SK-N-SH treated with all-trans-retinoic acid at 6 μM for 48 hours (cell line): ENCODE results near the gene FANCE.

Experiments used
- ATAC-seq: fragments of 200-7000 bp; cut with Tn5 transposase; 3 replicates; pipeline ENCODE4 v1.9.1; 2020; ENCODE audit warnings: mild to moderate bottlenecking, moderate library complexity
- ARNTL ChIP-seq: fragments of 450-650 bp; formaldehyde crosslinking; IDR thresholded peaks from 2 replicates; pipeline ENCODE4 v1.5.0; 2020; ENCODE audit warnings: low read depth, mild to moderate bottlenecking, moderate library complexity, borderline replicate concordance
- CSDC2 ChIP-seq: fragments of 250-450 bp; sonication (Bioruptor Pico); IDR thresholded peaks from 2 replicates; pipeline ENCODE4 v1.5.0; 2020; ENCODE audit warnings: mild to moderate bottlenecking, moderate library complexity
- ESRRG ChIP-seq: fragments of 250-450 bp; sonication (Bioruptor Pico); IDR thresholded peaks from 2 replicates; pipeline ENCODE4 v1.6.1; 2021; ENCODE audit warnings: mild to moderate bottlenecking
- GLIS3 ChIP-seq: fragments of 250-450 bp; sonication (Bioruptor Pico); IDR thresholded peaks from 2 replicates; pipeline ENCODE4 v1.5.0; 2020; ENCODE audit warnings: mild to moderate bottlenecking, moderate library complexity
- ISL1 ChIP-seq: fragments of 250-450 bp; sonication (Bioruptor Pico); IDR thresholded peaks from 2 replicates; pipeline ENCODE4 v2.1.2; 2022; ENCODE audit warnings: mild to moderate bottlenecking, moderate library complexity
- OSR1 ChIP-seq: fragments of 250-450 bp; sonication (Bioruptor Pico); IDR thresholded peaks from 2 replicates; pipeline ENCODE4 v1.8.0; 2022; ENCODE audit warnings: moderate library complexity, mild to moderate bottlenecking, inconsistent platforms
- PPARA ChIP-seq: fragments of 250-450 bp; sonication (Bioruptor Pico); IDR thresholded peaks from 2 replicates; pipeline ENCODE4 v1.5.0; 2020; ENCODE audit warnings: mild to moderate bottlenecking, borderline replicate concordance
- SNAI2 ChIP-seq: fragments of 250-450 bp; sonication (Bioruptor Pico); IDR thresholded peaks from 2 replicates; pipeline ENCODE4 v1.5.0; 2020; ENCODE audit warnings: mild to moderate bottlenecking, moderate library complexity
- TCF4 ChIP-seq: fragments of 250-450 bp; sonication (Bioruptor Pico); IDR thresholded peaks from 2 replicates; pipeline ENCODE4 v1.8.0; 2021; ENCODE audit warnings: mild to moderate bottlenecking, moderate library complexity, borderline replicate concordance
- TOX ChIP-seq: fragments of 250-450 bp; sonication (Bioruptor Pico); IDR thresholded peaks from 2 replicates; pipeline ENCODE4 v1.8.0; 2021; ENCODE audit warnings: mild to moderate bottlenecking, moderate library complexity, borderline replicate concordance
- ZC3H10 ChIP-seq: fragments of 250-450 bp; sonication (Bioruptor Pico); IDR thresholded peaks from 2 replicates; pipeline ENCODE4 v1.5.1; 2021; ENCODE audit warnings: mild to moderate bottlenecking, moderate library complexity
- ZFP30 ChIP-seq: fragments of 450-650 bp; formaldehyde crosslinking; IDR thresholded peaks from 2 replicates; pipeline ENCODE4 v1.5.0; 2022; ENCODE audit warnings: mild to moderate bottlenecking, moderate library complexity
- ZNF70 ChIP-seq: fragments of 450-650 bp; formaldehyde crosslinking; IDR thresholded peaks from 2 replicates; pipeline ENCODE4 v1.5.0; 2020; ENCODE audit warnings: mild to moderate bottlenecking, moderate library complexity
- ZNF8 ChIP-seq: fragments of 450-650 bp; formaldehyde crosslinking; IDR thresholded peaks from 2 replicates; pipeline ENCODE4 v1.5.0; 2020; ENCODE audit warnings: mild to moderate bottlenecking, moderate library complexity
- TF ChIP-seq, protein P1 (sequence below): fragments of 250-450 bp; sonication (Bioruptor Pico); IDR thresholded peaks from 2 replicates; pipeline ENCODE4 v1.5.0; 2020; ENCODE audit warnings: mild to moderate bottlenecking, moderate library complexity
- TF ChIP-seq, protein P2 (sequence below): fragments of 250-450 bp; sonication (Bioruptor Pico); IDR thresholded peaks from 2 replicates; pipeline ENCODE4 v1.8.0; 2021; ENCODE audit warnings: low read depth, mild to moderate bottlenecking, moderate library complexity, borderline replicate concordance
- TF ChIP-seq, protein P3 (sequence below): fragments of 250-450 bp; sonication (Bioruptor Pico); IDR thresholded peaks from 2 replicates; pipeline ENCODE4 v1.8.0; 2020; ENCODE audit warnings: mild to moderate bottlenecking, moderate library complexity, borderline replicate concordance
- TF ChIP-seq, protein P4 (sequence below): fragments of 250-450 bp; sonication (Bioruptor Pico); IDR thresholded peaks from 2 replicates; pipeline ENCODE4 v1.5.1; 2020; ENCODE audit warnings: low read depth, mild to moderate bottlenecking, moderate library complexity

The FANCE gene

DNA sequence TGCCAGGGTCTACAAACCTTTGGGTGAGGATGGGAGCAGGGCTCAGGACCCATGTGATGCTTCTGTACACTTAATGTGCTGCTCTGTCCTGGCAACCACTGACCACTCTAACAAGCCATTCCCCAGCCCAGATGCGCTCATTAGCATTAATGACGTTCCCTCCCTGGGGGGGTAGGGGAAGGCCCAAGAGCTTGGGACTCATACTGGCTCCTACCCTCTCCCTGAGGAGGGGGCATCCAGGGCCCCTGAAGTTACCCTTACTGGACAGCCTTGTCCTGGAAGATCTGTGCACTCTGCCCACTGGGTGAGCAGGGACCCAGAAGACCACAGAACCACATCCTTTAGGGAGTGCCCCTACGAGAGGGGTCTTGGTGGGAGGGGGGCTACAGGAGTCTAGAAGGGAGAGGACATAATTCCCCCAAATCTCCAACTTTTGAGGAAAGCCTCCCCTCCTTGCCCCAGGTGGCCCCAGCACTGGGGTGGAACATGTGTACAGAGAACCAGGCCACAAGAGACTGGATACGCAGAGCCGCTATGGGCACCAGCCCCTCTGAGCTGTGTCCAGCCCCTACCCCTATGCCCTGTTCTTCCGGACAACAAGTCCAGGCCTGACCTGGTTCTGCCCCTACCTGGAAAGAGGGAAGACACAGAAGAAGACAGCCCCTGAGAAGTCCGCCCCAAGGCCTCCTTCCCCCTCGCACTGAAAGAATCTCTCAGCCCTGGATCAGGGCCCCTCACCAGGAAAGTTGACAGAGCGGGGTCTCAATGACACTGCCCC lies 43.3 kb downstream of the FANCE start:
- TF ChIP-seq, protein P1, sequence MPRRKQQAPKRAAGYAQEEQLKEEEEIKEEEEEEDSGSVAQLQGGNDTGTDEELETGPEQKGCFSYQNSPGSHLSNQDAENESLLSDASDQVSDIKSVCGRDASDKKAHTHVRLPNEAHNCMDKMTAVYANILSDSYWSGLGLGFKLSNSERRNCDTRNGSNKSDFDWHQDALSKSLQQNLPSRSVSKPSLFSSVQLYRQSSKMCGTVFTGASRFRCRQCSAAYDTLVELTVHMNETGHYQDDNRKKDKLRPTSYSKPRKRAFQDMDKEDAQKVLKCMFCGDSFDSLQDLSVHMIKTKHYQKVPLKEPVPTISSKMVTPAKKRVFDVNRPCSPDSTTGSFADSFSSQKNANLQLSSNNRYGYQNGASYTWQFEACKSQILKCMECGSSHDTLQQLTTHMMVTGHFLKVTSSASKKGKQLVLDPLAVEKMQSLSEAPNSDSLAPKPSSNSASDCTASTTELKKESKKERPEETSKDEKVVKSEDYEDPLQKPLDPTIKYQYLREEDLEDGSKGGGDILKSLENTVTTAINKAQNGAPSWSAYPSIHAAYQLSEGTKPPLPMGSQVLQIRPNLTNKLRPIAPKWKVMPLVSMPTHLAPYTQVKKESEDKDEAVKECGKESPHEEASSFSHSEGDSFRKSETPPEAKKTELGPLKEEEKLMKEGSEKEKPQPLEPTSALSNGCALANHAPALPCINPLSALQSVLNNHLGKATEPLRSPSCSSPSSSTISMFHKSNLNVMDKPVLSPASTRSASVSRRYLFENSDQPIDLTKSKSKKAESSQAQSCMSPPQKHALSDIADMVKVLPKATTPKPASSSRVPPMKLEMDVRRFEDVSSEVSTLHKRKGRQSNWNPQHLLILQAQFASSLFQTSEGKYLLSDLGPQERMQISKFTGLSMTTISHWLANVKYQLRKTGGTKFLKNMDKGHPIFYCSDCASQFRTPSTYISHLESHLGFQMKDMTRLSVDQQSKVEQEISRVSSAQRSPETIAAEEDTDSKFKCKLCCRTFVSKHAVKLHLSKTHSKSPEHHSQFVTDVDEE (CRISPR knock-in tag) = no peak
- TF ChIP-seq, protein P2, sequence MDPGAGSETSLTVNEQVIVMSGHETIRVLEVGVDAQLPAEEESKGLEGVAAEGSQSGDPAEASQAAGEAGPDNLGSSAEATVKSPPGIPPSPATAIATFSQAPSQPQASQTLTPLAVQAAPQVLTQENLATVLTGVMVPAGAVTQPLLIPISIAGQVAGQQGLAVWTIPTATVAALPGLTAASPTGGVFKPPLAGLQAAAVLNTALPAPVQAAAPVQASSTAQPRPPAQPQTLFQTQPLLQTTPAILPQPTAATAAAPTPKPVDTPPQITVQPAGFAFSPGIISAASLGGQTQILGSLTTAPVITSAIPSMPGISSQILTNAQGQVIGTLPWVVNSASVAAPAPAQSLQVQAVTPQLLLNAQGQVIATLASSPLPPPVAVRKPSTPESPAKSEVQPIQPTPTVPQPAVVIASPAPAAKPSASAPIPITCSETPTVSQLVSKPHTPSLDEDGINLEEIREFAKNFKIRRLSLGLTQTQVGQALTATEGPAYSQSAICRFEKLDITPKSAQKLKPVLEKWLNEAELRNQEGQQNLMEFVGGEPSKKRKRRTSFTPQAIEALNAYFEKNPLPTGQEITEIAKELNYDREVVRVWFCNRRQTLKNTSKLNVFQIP = no peak
- TF ChIP-seq ISL1 (CRISPR knock-in tag) (no peak), CSDC2 (CRISPR knock-in tag) (no peak), ESRRG (CRISPR knock-in tag) (no peak)
- ATAC-seq = no peak; the same call in 2 of the 3 replicates

DNA sequence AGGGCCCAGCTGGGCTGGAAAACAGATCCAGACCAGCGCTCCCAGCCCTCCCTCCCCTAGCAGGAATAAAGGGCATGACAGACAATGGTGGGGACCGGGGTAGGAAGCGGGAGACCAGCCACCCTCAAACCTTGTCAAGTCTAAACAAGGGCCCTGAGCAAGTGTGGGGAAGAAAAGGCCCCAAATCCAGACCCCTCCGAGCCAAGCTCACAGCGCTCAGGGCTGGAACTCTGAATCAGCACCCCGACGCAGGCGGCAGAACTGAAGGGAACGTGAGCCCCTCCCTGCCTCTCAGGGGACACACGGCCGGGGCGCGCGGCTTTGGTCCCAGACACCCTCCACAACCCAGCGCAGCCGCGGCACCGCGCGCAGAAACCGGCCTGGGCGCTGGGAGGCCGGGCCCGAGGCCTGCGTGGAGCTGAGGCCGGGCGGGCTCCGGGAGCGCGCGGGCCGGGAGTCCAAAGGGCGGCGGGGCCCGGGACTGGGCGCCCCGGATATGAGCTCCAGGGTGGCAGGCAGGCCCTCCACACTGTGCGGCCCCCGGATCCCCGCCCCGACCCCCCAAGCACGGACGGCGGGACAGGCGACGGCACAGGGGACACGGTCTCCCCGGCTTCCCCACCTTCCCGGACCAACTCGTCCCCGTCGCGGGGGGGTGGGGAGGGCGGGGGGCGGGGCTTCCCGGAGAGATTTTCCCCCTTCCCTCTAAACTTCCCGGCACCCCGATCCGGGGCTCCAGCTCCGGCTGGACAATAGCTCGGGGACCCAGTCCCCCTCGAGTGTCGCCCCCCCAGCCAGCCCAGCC lies 44.1 kb downstream of the FANCE start:
- no peak for TF ChIP-seq OSR1 (CRISPR knock-in tag)
- TF ChIP-seq, protein P3, sequence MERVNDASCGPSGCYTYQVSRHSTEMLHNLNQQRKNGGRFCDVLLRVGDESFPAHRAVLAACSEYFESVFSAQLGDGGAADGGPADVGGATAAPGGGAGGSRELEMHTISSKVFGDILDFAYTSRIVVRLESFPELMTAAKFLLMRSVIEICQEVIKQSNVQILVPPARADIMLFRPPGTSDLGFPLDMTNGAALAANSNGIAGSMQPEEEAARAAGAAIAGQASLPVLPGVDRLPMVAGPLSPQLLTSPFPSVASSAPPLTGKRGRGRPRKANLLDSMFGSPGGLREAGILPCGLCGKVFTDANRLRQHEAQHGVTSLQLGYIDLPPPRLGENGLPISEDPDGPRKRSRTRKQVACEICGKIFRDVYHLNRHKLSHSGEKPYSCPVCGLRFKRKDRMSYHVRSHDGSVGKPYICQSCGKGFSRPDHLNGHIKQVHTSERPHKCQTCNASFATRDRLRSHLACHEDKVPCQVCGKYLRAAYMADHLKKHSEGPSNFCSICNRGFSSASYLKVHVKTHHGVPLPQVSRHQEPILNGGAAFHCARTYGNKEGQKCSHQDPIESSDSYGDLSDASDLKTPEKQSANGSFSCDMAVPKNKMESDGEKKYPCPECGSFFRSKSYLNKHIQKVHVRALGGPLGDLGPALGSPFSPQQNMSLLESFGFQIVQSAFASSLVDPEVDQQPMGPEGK = peak; percentile 48; the same call in 1 of the 2 replicates
- ATAC-seq = peak; percentile 69

DNA sequence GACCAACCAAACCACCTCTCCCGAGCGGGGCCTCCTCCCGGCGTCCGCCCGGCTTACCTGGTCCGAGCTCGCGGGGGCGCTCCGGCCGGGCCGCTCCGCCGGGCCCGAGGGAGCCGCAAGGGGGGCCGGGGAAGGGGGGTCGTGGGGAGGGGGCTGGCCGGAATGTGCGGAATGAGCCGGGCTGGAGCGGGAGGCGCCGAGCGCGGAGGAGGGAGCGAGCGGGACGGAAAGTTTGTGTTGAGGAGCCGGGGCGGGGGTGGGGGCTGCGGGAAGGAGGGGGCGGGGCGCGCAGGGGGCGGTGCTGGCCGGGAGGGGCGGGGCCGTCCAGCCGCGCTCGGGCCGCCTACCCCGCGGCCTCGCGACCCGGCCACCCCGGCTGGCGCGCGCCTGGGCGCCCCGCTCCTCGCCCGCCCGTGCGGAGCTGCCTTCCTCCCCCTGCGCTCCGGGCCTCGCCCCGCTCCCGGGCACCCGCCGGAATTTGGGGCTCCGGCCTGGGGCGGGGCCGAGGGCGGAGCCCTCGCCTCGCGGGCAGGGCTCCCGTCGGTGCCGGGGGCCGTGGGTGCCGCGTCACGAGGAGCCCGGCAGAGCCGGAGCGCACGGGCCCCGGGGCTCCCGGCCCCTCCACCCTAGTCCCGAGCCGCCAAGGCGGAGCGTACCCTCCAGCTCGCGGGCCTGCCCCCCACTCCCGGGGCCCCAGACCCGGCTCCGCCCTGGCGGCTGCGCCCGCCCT lies 44.9 kb downstream of the FANCE start, which contains the start of gene TEAD3:
TSS of gene TEAD3 (minus strand) at position 239 of the 730 bp plus-strand sequence.
- peak; percentile 44 for ATAC-seq
- no peak for TF ChIP-seq OSR1 (CRISPR knock-in tag)
- TF ChIP-seq ESRRG (CRISPR knock-in tag) = no peak
- TF ChIP-seq ISL1 (CRISPR knock-in tag) = no peak
- TF ChIP-seq, all 23 proteins: peak for 0

DNA sequence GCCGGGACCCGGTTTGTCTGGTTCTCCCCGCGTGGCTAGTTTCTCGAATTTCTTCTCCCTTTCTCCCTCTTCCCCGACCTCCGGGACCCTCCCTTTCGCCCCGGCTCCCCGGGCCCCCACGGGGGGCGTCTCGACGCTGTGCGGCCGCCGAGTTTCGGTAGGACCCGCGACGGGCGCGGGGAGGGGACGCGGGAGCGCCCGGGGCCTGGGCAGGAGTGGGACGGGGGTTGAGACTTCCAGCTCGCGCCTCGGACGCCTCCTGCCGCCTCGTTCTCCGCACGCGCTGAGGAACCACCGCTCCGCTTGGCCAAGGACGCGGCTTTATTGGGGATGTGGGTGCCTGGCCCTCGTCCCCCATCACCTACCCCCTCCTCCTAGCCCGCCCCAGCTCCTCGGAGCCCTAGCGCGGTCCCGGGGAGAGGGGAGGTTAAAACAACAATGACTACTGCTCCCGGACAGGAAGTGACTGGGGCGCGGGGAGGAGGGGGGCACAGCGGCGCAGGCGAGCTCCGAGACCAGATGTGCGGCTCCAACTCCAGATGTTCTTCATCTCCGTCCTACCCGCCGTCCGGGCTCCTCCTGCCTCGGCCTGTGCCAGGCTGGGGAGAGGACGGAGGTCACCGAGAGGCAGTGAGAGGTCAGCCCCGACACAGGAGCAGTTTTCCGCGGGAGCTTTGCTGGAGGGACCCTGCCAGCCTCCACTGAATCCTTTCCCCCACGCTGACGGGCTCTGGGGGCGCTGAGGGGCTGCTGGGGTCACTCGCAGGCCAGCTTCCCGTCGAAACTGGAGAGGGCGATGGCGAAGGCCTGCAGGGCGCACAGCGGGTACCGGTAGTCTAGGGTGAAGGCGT lies 45.7 kb downstream of the FANCE start:
- TF ChIP-seq ZNF70 = peak; percentile 33; the same call in 1 of the 2 replicates
- no peak for TF ChIP-seq ZNF8 (CRISPR knock-in tag)
- 0 out of 2 replicates have a peak, but pooled peaks have one; percentile 23 for TF ChIP-seq CSDC2 (CRISPR knock-in tag)
- TF ChIP-seq TCF4 (CRISPR knock-in tag) = peak; percentile 44; the same call in 1 of the 2 replicates
- no peak; the same call in 1 of the 2 replicates for TF ChIP-seq ZFP30 (CRISPR knock-in tag)
- no peak for TF ChIP-seq ARNTL
- peak; percentile 30; the same call in 2 of the 3 replicates for ATAC-seq

DNA sequence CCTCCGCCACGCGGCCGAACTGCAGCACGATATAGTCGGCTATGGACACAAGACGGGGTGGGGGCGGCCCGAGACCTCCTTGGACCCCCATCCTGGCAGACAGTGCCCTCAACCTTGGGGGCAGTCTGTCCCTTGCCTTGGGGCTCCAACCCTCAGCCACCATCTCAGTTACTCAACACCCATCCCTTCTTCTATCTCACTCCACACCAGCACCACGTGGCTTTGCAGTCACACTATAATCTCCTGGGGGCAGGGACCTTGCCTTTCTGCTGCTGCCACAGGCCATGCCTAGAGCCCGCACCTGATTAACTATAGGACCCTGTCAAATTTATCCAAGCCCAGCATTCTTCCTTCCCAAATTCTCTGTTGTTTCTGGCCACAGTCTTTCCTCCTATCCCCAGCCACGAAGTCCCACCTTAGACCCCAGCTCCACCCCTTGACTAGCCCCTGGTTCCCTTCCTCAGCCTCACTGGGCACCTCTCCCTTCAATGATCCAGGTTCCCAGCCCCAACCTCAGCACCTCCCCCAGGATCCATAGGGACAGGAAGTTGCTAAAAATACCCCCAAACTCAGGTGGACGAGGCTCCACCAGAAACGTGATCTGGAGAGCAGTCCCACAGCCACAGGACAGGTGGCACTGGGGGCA lies 46.4 kb downstream of the FANCE start:
- no peak for ATAC-seq
- no peak for TF ChIP-seq GLIS3 (CRISPR knock-in tag)
- TF ChIP-seq, protein P1 (CRISPR knock-in tag) = no peak
- TF ChIP-seq ARNTL = no peak
- TF ChIP-seq ZNF8 (CRISPR knock-in tag) = no peak
- TF ChIP-seq ZNF70 = no peak
- TF ChIP-seq PPARA (CRISPR knock-in tag) = no peak
- no peak for TF ChIP-seq TOX (CRISPR knock-in tag)
- TF ChIP-seq, protein P4, sequence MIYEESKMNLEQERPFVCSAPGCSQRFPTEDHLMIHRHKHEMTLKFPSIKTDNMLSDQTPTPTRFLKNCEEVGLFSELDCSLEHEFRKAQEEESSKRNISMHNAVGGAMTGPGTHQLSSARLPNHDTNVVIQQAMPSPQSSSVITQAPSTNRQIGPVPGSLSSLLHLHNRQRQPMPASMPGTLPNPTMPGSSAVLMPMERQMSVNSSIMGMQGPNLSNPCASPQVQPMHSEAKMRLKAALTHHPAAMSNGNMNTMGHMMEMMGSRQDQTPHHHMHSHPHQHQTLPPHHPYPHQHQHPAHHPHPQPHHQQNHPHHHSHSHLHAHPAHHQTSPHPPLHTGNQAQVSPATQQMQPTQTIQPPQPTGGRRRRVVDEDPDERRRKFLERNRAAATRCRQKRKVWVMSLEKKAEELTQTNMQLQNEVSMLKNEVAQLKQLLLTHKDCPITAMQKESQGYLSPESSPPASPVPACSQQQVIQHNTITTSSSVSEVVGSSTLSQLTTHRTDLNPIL (CRISPR knock-in tag) = no peak
- TF ChIP-seq SNAI2 = no peak
- no peak for TF ChIP-seq ZC3H10
